Testis (tissue), 2 donors: ENCODE measurements around the gene DNHD1.

Experiments used
- CTCF ChIP-seq, 3 experiments: fragments of 450-650 bp in 2 of 3; fragments of 200-600 bp in 1 of 3; sonication (generic) in 1 of 3; IDR thresholded peaks; one replicate each; pipeline ENCODE4 v1.5.1; 2016 to 2019; ENCODE audit warnings: antibody characterized with exemption in 3 of 3, mild to moderate bottlenecking in 2 of 3, moderate library complexity in 1 of 3
- POLR2A ChIP-seq: fragments of 450-650 bp; IDR thresholded peaks from one replicate; pipeline ENCODE4 v1.6.1; 2017; ENCODE audit warnings: antibody characterized with exemption, mild to moderate bottlenecking, moderate library complexity

GRCh38 chr11:6468712-6469495 is 28.2 kb upstream of the DNHD1 start:
- TF ChIP-seq POLR2A (no peak), CTCF (IDR thresholded peaks at IDR 0.05) (no peak)
